ENCODE data around the gene RANBP3L.
"Not testable (repeated sequence)": the region's sequence is repeated elsewhere in the genome, so short reads cannot be mapped to it uniquely, and the experiment has no call there.

Gene RANBP3L

GRCh38 chr5:36199620-36200019, 102.1 kb downstream of the RANBP3L start:
- DNase-seq (ENCODE audit: insufficient read length, low spot score) = no peak
- TF ChIP-seq POLR2AphosphoS5 (IDR thresholded peaks at IDR 0.05; ENCODE audit: low read depth, low read length) = no peak
- TF ChIP-seq POLR2A (IDR thresholded peaks at IDR 0.05; ENCODE audit: low read depth, low read length) = no peak
- TF ChIP-seq PAX5 (IDR thresholded peaks at IDR 0.05; ENCODE audit: insufficient read depth, low read length, severe bottlenecking) = no peak
- TF ChIP-seq POU2F2 (IDR thresholded peaks at IDR 0.05; ENCODE audit: low read depth, low read length) = no peak
- no peak for TF ChIP-seq TAF1 (IDR thresholded peaks at IDR 0.05; ENCODE audit: low read depth, low read length)
- TF ChIP-seq SPI1 (IDR thresholded peaks at IDR 0.05; ENCODE audit: low read depth, low read length) = no peak
- FAIRE-seq = no peak

- FAIRE-seq; DNase-seq (ENCODE audit: insufficient read length, low spot score): not testable (repeated sequence)
Measured at GRCh38 chr5:36198783-36199182, 102.9 kb downstream of the RANBP3L start.

Measured in GM12891 (cell line).